GM12878 (cell line): Measurements from ENCODE around the gene DAB2IP. TPM values are rescaled to one million over a fixed set of nuclear protein-coding genes. Genes with fewer than 3 reads are reported as not detected.

Source experiments
- ATAC-seq: fragments of 200-7000 bp; cut with Tn5 transposase; 3 replicates; pipeline ENCODE4 v1.9.1; 2020; ENCODE audit warnings: mild to moderate bottlenecking, moderate library complexity
- BruUV-seq: library from RNA; stranded (reverse); fragments of 400-500 nt; replicated peaks from 2 replicates; lab custom pipeline; 2021; lab: Mats Ljungman, UMichigan
- CTCF ChIA-PET: fragments of 300-600 bp; sonication (Branson Sonifier 250); formaldehyde crosslinking; extraction: SDS; loops from one replicate; lab custom pipeline; 2021; ENCODE audit warnings: inconsistent platforms; lab: Yijun Ruan, JAX
- POLR2A ChIA-PET: fragments of 350-600 bp; formaldehyde crosslinking; extraction: SDS; loops from one replicate; lab custom pipeline; 2021; ENCODE audit warnings: inconsistent platforms; lab: Charles Lee
- RAD21 ChIA-PET: fragments of 300-600 bp; sonication (Branson Sonifier 250); formaldehyde crosslinking; loops from one replicate; lab custom pipeline; 2023; ENCODE audit warnings: antibody characterized with exemption; ENCODE audit not compliant: unreplicated experiment; lab: Charles Lee
- SMC1A ChIA-PET: fragments of 300-600 bp; sonication (Branson Sonifier 250); formaldehyde crosslinking; loops from one replicate; lab custom pipeline; 2023; ENCODE audit not compliant: unreplicated experiment, uncharacterized antibody; lab: Charles Lee
- DNase-seq: peaks from one replicate; pipeline ENCODE4 v3.0.0-alpha.2; 2011; ENCODE audit warnings: low read depth, low spot score
- FAIRE-seq: peaks from 3 replicates; lab custom pipeline; 2011; peaks lifted over from hg19 to GRCh38; lab: Jason Lieb, UNC
- H2AFZ ChIP-seq: 2 replicates; pipeline ENCODE4 v1.6.0; 2011; ENCODE audit warnings: low read depth, low read length, control low read depth; ENCODE audit not compliant: control insufficient read depth
- H3K27ac ChIP-seq: 2 replicates; pipeline ENCODE4 v1.5.1; 2011; ENCODE audit warnings: control low read depth; ENCODE audit not compliant: control insufficient read depth, insufficient read depth
- H3K27me3 ChIP-seq, 2 experiments: replicated peaks in 1 of 2; 2 replicates each; pipeline versions ENCODE4 v1.6.0 to v1.6.1; 2011; ENCODE audit warnings: low read length in 1 of 2; ENCODE audit not compliant: control insufficient read depth in 2 of 2, insufficient read depth in 2 of 2
- H3K36me3 ChIP-seq, 2 experiments: 2 replicates each; pipeline ENCODE4 v1.5.1; 2011; ENCODE audit warnings: low read length in 1 of 2; ENCODE audit not compliant: control insufficient read depth in 2 of 2, insufficient read depth in 2 of 2
- H3K4me1 ChIP-seq: 2 replicates; pipeline ENCODE4 v1.6.1; 2011; ENCODE audit warnings: mild to moderate bottlenecking, low read length, moderate library complexity, mixed read lengths; ENCODE audit not compliant: control insufficient read depth, insufficient read depth
- H3K4me2 ChIP-seq: 2 replicates; pipeline ENCODE4 v1.6.0; 2011; ENCODE audit warnings: control low read depth; ENCODE audit not compliant: control insufficient read depth, insufficient read depth
- H3K4me3 ChIP-seq: fragments of 200-600 bp; sonication (generic); 2 replicates; pipeline ENCODE4 v1.5.1; 2016
- H3K79me2 ChIP-seq: 2 replicates; pipeline ENCODE4 v1.6.0; 2011; ENCODE audit warnings: low read length; ENCODE audit not compliant: control insufficient read depth, insufficient read depth
- H3K9ac ChIP-seq: 2 replicates; pipeline ENCODE4 v1.8.0; 2011; ENCODE audit warnings: low read length, control low read depth, mixed read lengths; ENCODE audit not compliant: control insufficient read depth, insufficient read depth
- H3K9me3 ChIP-seq: replicated peaks from 3 replicates; pipeline ENCODE4 v1.5.1; 2011; ENCODE audit warnings: mild to moderate bottlenecking, low read length; ENCODE audit not compliant: control insufficient read depth, insufficient read depth
- H4K20me1 ChIP-seq: 2 replicates; pipeline ENCODE4 v1.6.0; 2011; ENCODE audit not compliant: control insufficient read depth, insufficient read depth
- EP300 ChIP-seq, 2 experiments: fragments of 150-350 bp in 1 of 2; IDR thresholded peaks; 2 replicates each; pipeline ENCODE4 v1.6.1; 2011 to 2012; ENCODE audit warnings: low read depth in 2 of 2, low read length in 2 of 2, borderline replicate concordance in 1 of 2, improper control_type of control experiment in 1 of 2, inconsistent platforms in 1 of 2; ENCODE audit not compliant: control insufficient read depth in 1 of 2
- MEF2B ChIP-seq: fragments of 450-650 bp; IDR thresholded peaks from 2 replicates; pipeline ENCODE4 v1.6.1; 2018; ENCODE audit warnings: mild to moderate bottlenecking, moderate library complexity; ENCODE audit not compliant: partially characterized antibody, poor library complexity, severe bottlenecking
- NBN ChIP-seq: fragments of 450-650 bp; IDR thresholded peaks from 2 replicates; pipeline ENCODE4 v1.6.1; 2016
- POLR2AphosphoS2 ChIP-seq: IDR thresholded peaks from 2 replicates; pipeline ENCODE4 v1.6.1; 2011; ENCODE audit warnings: low read depth, mild to moderate bottlenecking, low read length, improper control_type of control experiment, moderate library complexity
- RCOR1 ChIP-seq: conservative IDR thresholded peaks from 2 replicates; pipeline ENCODE4 v1.6.1; 2012; ENCODE audit warnings: low read depth, low read length, improper control_type of control experiment
- SREBF1 ChIP-seq: IDR thresholded peaks from 2 replicates; pipeline ENCODE4 v1.6.1; 2012; ENCODE audit warnings: mild to moderate bottlenecking, low read length
- STAT1 ChIP-seq: fragments of 450-650 bp; conservative IDR thresholded peaks from 2 replicates; pipeline ENCODE4 v1.6.1; 2014; ENCODE audit warnings: antibody characterized with exemption, mild to moderate bottlenecking
- ZNF24 ChIP-seq: fragments of 450-650 bp; IDR thresholded peaks from 2 replicates; pipeline ENCODE4 v1.6.1; 2017; ENCODE audit warnings: antibody characterized with exemption, mild to moderate bottlenecking
- WGBS: methylation state at CpG from one replicate; pipeline ENCODE4 v1.1.6; 2016; ENCODE audit warnings: low lambda C conversion rate; ENCODE audit not compliant: insufficient replicate concordance, insufficient coverage; ENCODE audit errors: missing lambda C conversion rate; 5-methylcytosine and 5-hydroxymethylcytosine counted together
- in situ Hi-C: fragments of 300-500 bp; cut with MboI; formaldehyde crosslinking; loops from 9 replicates; pipeline ENCODE4 v1.14.3; 2018; ENCODE audit warnings: mixed read lengths
- intact Hi-C: fragments of 100-400 bp; cut with micrococcal nuclease; formaldehyde crosslinking; loops from one replicate; pipeline ENCODE4 v1.14.2; 2022; ENCODE audit not compliant: unreplicated experiment
- polyA plus RNA-seq, 11 experiments: library from polyadenylated mRNA; depleted of rRNA in 4 of 11; unstranded in 6 of 11; stranded (reverse) in 5 of 11; fragments of >200 nt; fragmentation: Nextera tagmentation in 4 of 11; fragmentation: Illumina TruSeq in 1 of 11; extraction: Ambion mirVana in 4 of 11; extraction: Trizol in 1 of 11; gene quantifications; 1 replicate in 1 of 11; 2 replicates in 10 of 11; pipeline versions ENCODE4 v1.2.1 to v1.2.3, GENCODE V29; 2011 to 2016; ENCODE audit warnings: inconsistent platforms in 2 of 11, missing spikeins in 2 of 11, low read depth in 1 of 11
- total RNA-seq, 4 experiments: library from RNA; depleted of rRNA in 3 of 4; stranded (reverse); fragments of >200 nt in 3 of 4; fragmentation: Illumina TruSeq in 1 of 4; extraction: Trizol in 1 of 4; gene quantifications; 2 replicates each; pipeline versions ENCODE4 v1.2.1 to v1.2.3, GENCODE V29; 2013 to 2021

The DAB2IP gene
- total and polyA plus RNA-seq, 10 of the 15 experiments (the other 5 are each of a cell fraction or from before 2014, with no cell fraction given) = 0.03 to 0.38 (median 0.14) TPM; not detected in 6

- TF ChIP-seq POLR2AphosphoS2 = no peak
Measured at GRCh38 chr9:121608168-121608853, 43.1 kb upstream of the DAB2IP start (continued).

DNA sequence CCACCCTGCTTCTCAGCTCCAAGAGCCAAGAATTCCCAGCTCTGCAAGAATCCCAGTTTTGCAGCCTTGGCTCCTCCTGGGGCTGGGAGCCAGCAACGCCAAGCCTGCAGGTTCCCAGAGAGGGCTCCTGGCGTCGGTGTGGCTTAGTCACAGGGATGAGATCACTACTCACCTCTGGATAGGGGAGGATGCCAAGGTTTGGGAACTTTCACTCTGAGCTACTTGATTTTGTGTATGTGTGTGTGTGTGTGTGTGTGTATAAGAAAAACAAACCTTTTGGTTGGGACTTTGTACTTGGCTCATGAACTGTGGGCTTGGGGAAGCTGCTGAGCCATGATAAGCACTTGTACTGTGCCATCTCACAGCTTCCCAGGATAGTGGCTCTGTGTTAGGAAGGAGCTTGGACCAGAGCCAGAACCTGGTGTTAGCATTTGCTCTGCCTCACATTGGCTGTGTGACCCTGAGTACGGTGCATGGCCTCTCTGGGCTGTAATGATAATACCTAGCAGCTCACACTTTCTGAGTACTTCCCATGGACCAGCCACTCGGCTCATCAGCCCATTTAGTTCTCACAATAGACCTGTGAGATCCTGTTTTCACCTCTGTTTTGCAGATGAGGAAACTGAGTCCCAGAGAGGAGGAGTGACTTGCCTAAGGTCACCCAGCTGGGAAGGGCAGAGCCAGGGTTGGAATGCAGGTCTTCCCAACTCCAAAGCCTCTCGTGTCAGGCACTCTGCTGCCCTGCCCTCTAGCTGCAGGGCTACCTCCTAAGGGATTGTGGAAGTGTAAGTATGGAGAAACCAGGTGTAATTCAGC is 41.4 kb upstream of the DAB2IP start:
- Histone ChIP-seq H4K20me1 (no peaks in the 10 kb centered on the region), H3K9ac (no peak overlapping the region), H2AFZ (no peak overlapping the region), H3K79me2 (no peaks in the 10 kb centered on the region), H3K27ac (no peak overlapping the region), H3K4me2 (no peak overlapping the region), H3K27me3 (peaks cover 6 to 8% of the 10 kb centered on the region in 2 experiments), H3K9me3 (no peaks in the 10 kb centered on the region), H3K4me3 (no peak overlapping the region), H3K36me3 (no peaks in the 10 kb centered on the region), H3K4me1 (no peaks in the 10 kb centered on the region)
- no peak for ATAC-seq
- intact Hi-C loops (no loop called here), in situ Hi-C loops (no loop called here)
- no peak for DNase-seq
- 12% methylated on average over 6 of the region's 6 CpGs for WGBS
- ChIA-PET SMC1A (no interaction called here), POLR2A (no interaction called here), RAD21 (no interaction called here), CTCF (no interaction called here)
- no peak for FAIRE-seq
- TF ChIP-seq RCOR1 = no peak
- no peak for TF ChIP-seq SREBF1
- TF ChIP-seq ZNF24 = no peak
- TF ChIP-seq NBN = no peak
- no peak for TF ChIP-seq STAT1
- TF ChIP-seq EP300 (IDR thresholded peaks at IDR 0.05; ENCODE audit: borderline replicate concordance in 1 of 2, control insufficient read depth in 1 of 2, low read depth in 2 of 2, low read length in 2 of 2) = no peak
- no peak for TF ChIP-seq MEF2B
- BruUV-seq = no TSS peak
